Ovary (tissue), 9 donors: Measurements from ENCODE around the gene SOWAHD. TPM values are rescaled to one million over a fixed set of nuclear protein-coding genes. Genes with fewer than 3 reads are reported as not detected.

Experiments
- DNase-seq, 5 donors: peaks; one replicate each; pipeline ENCODE4 v3.0.0-alpha.2; 2019 to 2020
- H3K27ac ChIP-seq, 2 donors: fragments of 200-600 bp; one replicate each; pipeline versions ENCODE4 v1.5.1 to v1.8.0; 2019 to 2022
- H3K27me3 ChIP-seq: fragments of 200-600 bp; one replicate; pipeline ENCODE4 v1.8.0; 2022
- H3K36me3 ChIP-seq: fragments of 200-600 bp; sonication (generic); one replicate; pipeline ENCODE4 v1.5.1; 2019
- H3K4me1 ChIP-seq: one replicate; pipeline ENCODE4 v1.8.1; 2013; ENCODE audit warnings: mild to moderate bottlenecking, moderate library complexity; ENCODE audit not compliant: insufficient read depth
- H3K4me3 ChIP-seq: fragments of 200-600 bp; sonication (generic); one replicate; pipeline ENCODE4 v1.5.1; 2017
- H3K9me3 ChIP-seq, 2 donors: fragments of 200-600 bp in 1 of 2; sonication (generic) in 1 of 2; one replicate each; pipeline versions ENCODE4 v1.5.1 to v1.8.1; 2013 to 2019; ENCODE audit warnings: mild to moderate bottlenecking in 1 of 2, moderate library complexity in 1 of 2
- CTCF ChIP-seq, 3 donors: fragments of 450-650 bp in 2 of 3; fragments of 200-600 bp in 1 of 3; IDR thresholded peaks; one replicate each; pipeline versions ENCODE4 v1.5.1 to v1.8.0; 2016 to 2022; ENCODE audit warnings: antibody characterized with exemption in 3 of 3, mild to moderate bottlenecking in 1 of 3
- EP300 ChIP-seq: sonication (generic); formaldehyde crosslinking; IDR thresholded peaks from one replicate; pipeline ENCODE4 v1.6.1; 2017; ENCODE audit warnings: antibody characterized with exemption
- POLR2A ChIP-seq: fragments of 450-650 bp; IDR thresholded peaks from one replicate; pipeline ENCODE4 v1.6.1; 2017; ENCODE audit warnings: antibody characterized with exemption, mild to moderate bottlenecking, moderate library complexity
- WGBS, 3 donors: extraction: QIAGEN DNeasy Blood & Tissue Kit in 1 of 3; methylation state at CpG; one replicate each; pipeline versions ENCODE4 v1.1.5 to v1.1.7; 2013 to 2017; 5-methylcytosine and 5-hydroxymethylcytosine counted together
- intact Hi-C, 4 donors: fragments of 100-400 bp; cut with DNase I; formaldehyde crosslinking; loops; one replicate each; pipeline versions ENCODE4 v1.11.0 to v1.15.1; 2022 to 2023
- polyA plus RNA-seq, 2 donors: library from polyadenylated mRNA; stranded (reverse); fragments of 200-250 nt in 1 of 2; fragments of 350-450 nt in 1 of 2; fragmentation: Illumina TruSeq in 1 of 2; extraction: RNeasy Lipid Tissue Mini Kit (QIAGEN cat#74804) in 1 of 2; gene quantifications; one replicate each; pipeline ENCODE4 v1.2.3, GENCODE V29; 2013 to 2014
- total RNA-seq, 7 donors: library from RNA; depleted of rRNA in 2 of 7; stranded (reverse); fragments of >200 nt in 2 of 7; fragmentation: NEBNext Ultra II Directional in 3 of 7; extraction: Animal tissue kit (Norgen Biotek cat#: 25700) in 3 of 7; gene quantifications; one replicate each; pipeline versions ENCODE4 v1.1.0 to v1.2.4, GENCODE V29; 2016 to 2023
- donor health status: DM: no; HTN: no; CAD: no; lungs with moderate emphysema.
- donor health status: DM: no; HTN: no; CAD: no.
- donor health status: Bipolar disorder and iron deficiency.
- donor health status: DM: yes; HTN: yes; CAD: no.
- donor health status: DM: no; HTN: no; CAD: no.
- donor health status: DM: yes; HTN: yes; CAD: no.

Gene SOWAHD
- total and polyA plus RNA-seq, 9 donors, result 0.12 to 2.3 (median 0.50) TPM; not detected in 2

- Histone ChIP-seq H3K36me3 (no peaks in the 10 kb centered on the region), H3K4me1 (no peaks in the 10 kb centered on the region), H3K27me3 (no peaks in the 10 kb centered on the region), H3K9me3 (no peaks in the 10 kb centered on the region), H3K4me3 (no peak overlapping the region), H3K27ac (no peak overlapping the region)
- intact Hi-C loops, result loop anchor here in 2 of 4 donors (10.0 kb wide), 1 partner anchor 220 kb away; no protein-coding TSS in a partner anchor
- 43 to 55% (median 45%) methylated on average over 7 of the region's 7 CpGs for WGBS, 3 donors
- TF ChIP-seq POLR2A, result no peak
- no peak for TF ChIP-seq EP300
- no peak for TF ChIP-seq CTCF (IDR thresholded peaks at IDR 0.05)
- peak in 1 of 5 donors; percentile 38 for DNase-seq
These were observed 23.5 kb upstream of the SOWAHD start for GRCh38 chrX:119734897-119735339.

GRCh38 chrX:119735467-119735866 is 22.9 kb upstream of the SOWAHD start:
- intact Hi-C loops, result loop anchor here in 2 of 4 donors (10.0 kb wide), 1 partner anchor 221 kb away; no protein-coding TSS in a partner anchor
- DNase-seq, result no peak
- Histone ChIP-seq H3K4me1 (no peaks in the 10 kb centered on the region), H3K36me3 (no peaks in the 10 kb centered on the region), H3K27me3 (no peaks in the 10 kb centered on the region), H3K4me3 (no peak overlapping the region), H3K27ac (no peak overlapping the region), H3K9me3 (no peaks in the 10 kb centered on the region)
- TF ChIP-seq POLR2A (no peak), EP300 (no peak), CTCF (IDR thresholded peaks at IDR 0.05) (no peak)
- WGBS, 3 donors, result 81 to 82% (median 81%) methylated on average over 6 of the region's 6 CpGs

GRCh38 chrX:119736206-119736764 is 22.1 kb upstream of the SOWAHD start:
- Histone ChIP-seq H3K27me3 (no peaks in the 10 kb centered on the region), H3K27ac (no peak overlapping the region), H3K9me3 (no peaks in the 10 kb centered on the region), H3K4me3 (no peak overlapping the region), H3K36me3 (no peaks in the 10 kb centered on the region), H3K4me1 (no peaks in the 10 kb centered on the region)
- no peak for DNase-seq
- 71 to 76% (median 75%) methylated on average over 12 of the region's 12 CpGs for WGBS, 3 donors
- TF ChIP-seq POLR2A (no peak), CTCF (IDR thresholded peaks at IDR 0.05) (no peak), EP300 (no peak)
- intact Hi-C loops, result loop anchor here in 2 of 4 donors (10.0 kb wide), 1 partner anchor 221 kb away; no protein-coding TSS in a partner anchor

GRCh38 chrX:119738742-119739141 is 19.6 kb upstream of the SOWAHD start:
- no peaks in the 10 kb centered on the region for H3K36me3 ChIP-seq
- TF ChIP-seq POLR2A (no peak), EP300 (no peak), CTCF (IDR thresholded peaks at IDR 0.05) (no peak)
- no peaks in the 10 kb centered on the region for H3K9me3 ChIP-seq
- no peak for DNase-seq
- no peak overlapping the region for H3K4me3 ChIP-seq
- H3K27ac ChIP-seq, result no peak overlapping the region
- H3K27me3 ChIP-seq, result no peaks in the 10 kb centered on the region
- H3K4me1 ChIP-seq, result no peaks in the 10 kb centered on the region
- 46 to 56% (median 52%) methylated on average over 5 of the region's 5 CpGs for WGBS, 3 donors
- intact Hi-C loops, result loop anchor here in 2 of 4 donors (10.0 kb wide), 1 partner anchor 224 kb away; no protein-coding TSS in a partner anchor
